ENCODE results near the gene TMEM42. TPM values are rescaled to one million over a fixed set of nuclear protein-coding genes. Genes with fewer than 3 reads are reported as not detected.

TMEM42 gene
- total RNA-seq, 1 donor from 2014 or later = 9.6 TPM

GRCh38 chr3:44914936-44915335 lies 53.2 kb downstream of the TMEM42 start:
- H3K27ac Mint-ChIP-seq (ENCODE audit: unreplicated experiment) = no peak overlapping the region
- H3K4me1 Mint-ChIP-seq (ENCODE audit: low read depth, unreplicated experiment) = peaks cover 1% of the 10 kb centered on the region
- H3K36me3 Mint-ChIP-seq (ENCODE audit: unreplicated experiment) = peaks cover 4% of the 10 kb centered on the region
- H3K4me3 Mint-ChIP-seq (ENCODE audit: unreplicated experiment) = no peak overlapping the region
- peak; percentile 42 for DNase-seq
- TF ChIP-seq, protein P1, sequence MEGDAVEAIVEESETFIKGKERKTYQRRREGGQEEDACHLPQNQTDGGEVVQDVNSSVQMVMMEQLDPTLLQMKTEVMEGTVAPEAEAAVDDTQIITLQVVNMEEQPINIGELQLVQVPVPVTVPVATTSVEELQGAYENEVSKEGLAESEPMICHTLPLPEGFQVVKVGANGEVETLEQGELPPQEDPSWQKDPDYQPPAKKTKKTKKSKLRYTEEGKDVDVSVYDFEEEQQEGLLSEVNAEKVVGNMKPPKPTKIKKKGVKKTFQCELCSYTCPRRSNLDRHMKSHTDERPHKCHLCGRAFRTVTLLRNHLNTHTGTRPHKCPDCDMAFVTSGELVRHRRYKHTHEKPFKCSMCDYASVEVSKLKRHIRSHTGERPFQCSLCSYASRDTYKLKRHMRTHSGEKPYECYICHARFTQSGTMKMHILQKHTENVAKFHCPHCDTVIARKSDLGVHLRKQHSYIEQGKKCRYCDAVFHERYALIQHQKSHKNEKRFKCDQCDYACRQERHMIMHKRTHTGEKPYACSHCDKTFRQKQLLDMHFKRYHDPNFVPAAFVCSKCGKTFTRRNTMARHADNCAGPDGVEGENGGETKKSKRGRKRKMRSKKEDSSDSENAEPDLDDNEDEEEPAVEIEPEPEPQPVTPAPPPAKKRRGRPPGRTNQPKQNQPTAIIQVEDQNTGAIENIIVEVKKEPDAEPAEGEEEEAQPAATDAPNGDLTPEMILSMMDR (IDR thresholded peaks at IDR 0.05; ENCODE audit: partially characterized antibody, unreplicated experiment) = no peak
- H3K27me3 Mint-ChIP-seq (ENCODE audit: unreplicated experiment) = peaks cover 2% of the 10 kb centered on the region
- peaks cover 6% of the 10 kb centered on the region for H3K9me3 Mint-ChIP-seq (ENCODE audit: unreplicated experiment)

Other genes with a start within 250 kb of the TMEM42 start
- 49.0 TPM for gene ZNF197, start 236.9 kb upstream of the TMEM42 start, total RNA-seq (ENCODE audit: unreplicated experiment)
- gene ZNF35, start 213.2 kb upstream of the TMEM42 start, total RNA-seq (ENCODE audit: unreplicated experiment) = 29.8 TPM
- gene ZNF502, start 149.3 kb upstream of the TMEM42 start, total RNA-seq (ENCODE audit: unreplicated experiment) = 0.32 TPM
- 6.2 TPM for gene ZNF501, start 132.3 kb upstream of the TMEM42 start, total RNA-seq (ENCODE audit: unreplicated experiment)
- 23.0 TPM for gene KIAA1143, start 100.3 kb upstream of the TMEM42 start, total RNA-seq (ENCODE audit: unreplicated experiment)
- 5.8 TPM for gene KIF15, start 100.1 kb upstream of the TMEM42 start, total RNA-seq (ENCODE audit: unreplicated experiment)
- not detected for gene TGM4, start 12.7 kb downstream of the TMEM42 start, total RNA-seq (ENCODE audit: unreplicated experiment)
- gene ZDHHC3, start 114.3 kb downstream of the TMEM42 start, total RNA-seq (ENCODE audit: unreplicated experiment) = 52.4 TPM
- 30.9 TPM for gene EXOSC7, start 114.3 kb downstream of the TMEM42 start, total RNA-seq (ENCODE audit: unreplicated experiment)
- gene CLEC3B, start 164.4 kb downstream of the TMEM42 start, total RNA-seq (ENCODE audit: unreplicated experiment) = not detected

Data from glutamatergic neuron (in vitro differentiated cells).